B cell (primary cell): ENCODE measurements around the gene SELENOI.

Experiments
- EZH2 ChIP-seq: IDR thresholded peaks from 2 replicates; pipeline ENCODE4 v1.6.1; 2012; ENCODE audit warnings: borderline replicate concordance, low read depth, mild to moderate bottlenecking, moderate library complexity, low read length; ENCODE audit not compliant: insufficient read depth, poor library complexity, severe bottlenecking
- TF ChIP-seq, protein P1 (sequence below): fragments of 200-600 bp; IDR thresholded peaks from one replicate; pipeline ENCODE4 v1.8.0; 2022; ENCODE audit warnings: antibody characterized with exemption, mild to moderate bottlenecking

DNA sequence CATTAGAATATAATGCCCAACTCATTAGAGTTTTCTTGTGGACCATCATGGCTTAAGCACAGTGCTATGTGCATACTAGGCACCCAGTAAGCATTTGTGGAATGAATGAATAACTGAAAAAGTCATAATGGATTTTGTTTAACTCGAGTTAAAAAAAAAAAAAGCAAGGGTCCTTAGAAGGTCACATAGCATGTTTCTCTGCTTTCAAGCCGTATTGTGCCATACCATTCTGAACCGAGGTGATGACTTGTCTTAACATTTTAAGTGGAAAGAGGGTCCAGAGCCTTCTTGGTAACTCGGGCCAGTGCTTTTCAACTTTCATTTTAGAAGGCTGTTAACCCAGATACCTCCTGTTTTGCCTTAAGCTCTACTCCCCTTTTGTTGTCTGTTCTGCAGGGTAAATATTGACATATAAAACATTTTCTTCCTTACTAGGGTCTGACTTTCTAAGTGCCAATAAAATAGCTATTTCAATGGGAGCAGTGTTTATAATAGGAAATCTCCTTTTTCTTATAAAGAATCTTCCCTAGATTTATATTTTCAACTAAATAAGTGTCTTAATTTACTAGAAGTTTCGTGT lies 1.4 kb downstream of the SELENOI start:
- TF ChIP-seq, protein P1, sequence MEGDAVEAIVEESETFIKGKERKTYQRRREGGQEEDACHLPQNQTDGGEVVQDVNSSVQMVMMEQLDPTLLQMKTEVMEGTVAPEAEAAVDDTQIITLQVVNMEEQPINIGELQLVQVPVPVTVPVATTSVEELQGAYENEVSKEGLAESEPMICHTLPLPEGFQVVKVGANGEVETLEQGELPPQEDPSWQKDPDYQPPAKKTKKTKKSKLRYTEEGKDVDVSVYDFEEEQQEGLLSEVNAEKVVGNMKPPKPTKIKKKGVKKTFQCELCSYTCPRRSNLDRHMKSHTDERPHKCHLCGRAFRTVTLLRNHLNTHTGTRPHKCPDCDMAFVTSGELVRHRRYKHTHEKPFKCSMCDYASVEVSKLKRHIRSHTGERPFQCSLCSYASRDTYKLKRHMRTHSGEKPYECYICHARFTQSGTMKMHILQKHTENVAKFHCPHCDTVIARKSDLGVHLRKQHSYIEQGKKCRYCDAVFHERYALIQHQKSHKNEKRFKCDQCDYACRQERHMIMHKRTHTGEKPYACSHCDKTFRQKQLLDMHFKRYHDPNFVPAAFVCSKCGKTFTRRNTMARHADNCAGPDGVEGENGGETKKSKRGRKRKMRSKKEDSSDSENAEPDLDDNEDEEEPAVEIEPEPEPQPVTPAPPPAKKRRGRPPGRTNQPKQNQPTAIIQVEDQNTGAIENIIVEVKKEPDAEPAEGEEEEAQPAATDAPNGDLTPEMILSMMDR, result no peak
- no peak for TF ChIP-seq EZH2
